Cardiac fibroblast (primary cell): ENCODE measurements around the gene OXNAD1.

Source experiments
- DNase-seq, 2 donors: peaks; one replicate each; pipeline versions ENCODE4 v3.0.0 to v3.0.0-alpha.2; 2010; ENCODE audit warnings: low read depth in 2 of 2
- H3K4me3 ChIP-seq, 2 donors: replicated peaks in 1 of 2; 1 replicate in 1 of 2; 2 replicates in 1 of 2; pipeline ENCODE4 v1.5.1; 2011; ENCODE audit warnings: low read depth in 2 of 2, low read length in 2 of 2, mild to moderate bottlenecking in 2 of 2, moderate library complexity in 1 of 2
- CTCF ChIP-seq: IDR thresholded peaks from one replicate; pipeline ENCODE4 v1.5.1; 2011; ENCODE audit warnings: low read depth, mild to moderate bottlenecking, low read length, inconsistent platforms

Gene OXNAD1

GRCh38 chr3:16239086-16239770 is 25.8 kb upstream of the OXNAD1 start:
- no peak for TF ChIP-seq CTCF
- no peak overlapping the region for H3K4me3 ChIP-seq
- DNase-seq, result peak in 1 of 2 donors; percentile 41

GRCh38 chr3:16239780-16240179 is 25.2 kb upstream of the OXNAD1 start:
- H3K4me3 ChIP-seq, result no peak overlapping the region
- TF ChIP-seq CTCF, result no peak
- DNase-seq, result peak; percentile 46 to 47

GRCh38 chr3:16240229-16241023 is 24.6 kb upstream of the OXNAD1 start:
- no peak overlapping the region for H3K4me3 ChIP-seq
- no peak for TF ChIP-seq CTCF
- peak; percentile 86 to 88 for DNase-seq

GRCh38 chr3:16241225-16241624 is 23.8 kb upstream of the OXNAD1 start:
- no peak overlapping the region for H3K4me3 ChIP-seq
- DNase-seq, result no peak
- TF ChIP-seq CTCF, result no peak

GRCh38 chr3:16242177-16242576 is 22.8 kb upstream of the OXNAD1 start:
- no peak for DNase-seq
- no peak for TF ChIP-seq CTCF
- H3K4me3 ChIP-seq, result no peak overlapping the region

- no peak for TF ChIP-seq CTCF
- peak; percentile 28 to 58 for DNase-seq
- no peak overlapping the region for H3K4me3 ChIP-seq
Observed at GRCh38 chr3:16243706-16244490, 21.1 kb upstream of the OXNAD1 start.
